Fibroblast of villous mesenchyme (primary cell): ENCODE data around the gene UTF1. TPM values are rescaled to one million over a fixed set of nuclear protein-coding genes. Genes with fewer than 3 reads are reported as not detected.

Experiments
- DNase-seq: peaks from one replicate; pipeline ENCODE4 v3.0.0-alpha.2; 2010; ENCODE audit warnings: low read depth
- H3K4me3 ChIP-seq: 2 replicates; pipeline ENCODE4 v1.5.1; 2011; ENCODE audit warnings: low read depth, mild to moderate bottlenecking, low read length
- CTCF ChIP-seq: IDR thresholded peaks from 2 replicates; pipeline ENCODE4 v1.5.1; 2012; ENCODE audit warnings: low read depth, mild to moderate bottlenecking, low read length; ENCODE audit not compliant: insufficient read depth
- total RNA-seq: library from RNA; depleted of rRNA; stranded (reverse); fragments of >200 nt; gene quantifications from 2 replicates; pipeline ENCODE4 v1.2.3, GENCODE V29; 2012

Gene UTF1
- total RNA-seq, 1 donor: not detected

DNA sequence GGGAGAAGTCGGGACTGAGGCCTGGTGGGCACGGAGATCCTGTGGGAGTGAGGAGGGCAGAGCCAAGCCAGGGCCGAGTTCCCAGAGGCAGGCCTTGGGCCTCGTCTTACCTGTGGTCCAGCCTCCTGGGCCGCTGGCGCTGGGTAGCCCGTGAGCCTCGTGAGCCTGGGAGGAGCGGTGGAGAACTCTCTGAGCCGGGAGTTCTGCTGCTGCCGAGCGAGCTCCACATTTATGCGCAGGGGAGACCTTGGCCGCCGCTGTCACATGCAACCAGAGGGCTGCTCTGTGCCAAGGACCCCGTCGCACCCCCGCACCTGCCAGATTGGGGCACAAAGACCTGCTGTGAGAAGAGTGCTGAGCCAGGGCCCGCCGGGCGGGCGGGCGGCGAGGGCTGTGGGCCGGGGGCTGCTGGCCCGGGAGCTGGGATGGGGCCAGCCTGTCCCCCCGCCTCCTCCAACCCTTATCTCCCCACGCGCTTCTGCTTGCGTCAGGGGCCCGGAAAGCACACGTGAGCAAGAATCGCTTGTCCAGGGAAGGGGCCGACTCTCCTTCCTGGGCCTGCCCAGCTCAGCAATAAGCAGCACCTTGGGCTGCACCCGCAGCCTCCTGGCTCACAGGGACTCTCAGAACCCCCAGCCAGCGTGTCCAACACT is 17.8 kb downstream of the UTF1 start:
- no peak for DNase-seq
- TF ChIP-seq CTCF: no peak
- no peak overlapping the region for H3K4me3 ChIP-seq

GRCh38 chr10:133248334-133248715 is 18.3 kb downstream of the UTF1 start:
- no peak for TF ChIP-seq CTCF
- no peak for DNase-seq
- no peak overlapping the region for H3K4me3 ChIP-seq

- DNase-seq: no peak
- H3K4me3 ChIP-seq: no peak overlapping the region
- no peak for TF ChIP-seq CTCF
These were observed 19.2 kb downstream of the UTF1 start for GRCh38 chr10:133249094-133249780.

GRCh38 chr10:133249975-133250754 is 20.1 kb downstream of the UTF1 start:
- H3K4me3 ChIP-seq: no peak overlapping the region
- no peak for TF ChIP-seq CTCF
- peak; percentile 9 for DNase-seq

GRCh38 chr10:133251388-133252222 is 21.6 kb downstream of the UTF1 start:
- no peak for DNase-seq
- TF ChIP-seq CTCF: no peak
- H3K4me3 ChIP-seq: no peak overlapping the region

DNA sequence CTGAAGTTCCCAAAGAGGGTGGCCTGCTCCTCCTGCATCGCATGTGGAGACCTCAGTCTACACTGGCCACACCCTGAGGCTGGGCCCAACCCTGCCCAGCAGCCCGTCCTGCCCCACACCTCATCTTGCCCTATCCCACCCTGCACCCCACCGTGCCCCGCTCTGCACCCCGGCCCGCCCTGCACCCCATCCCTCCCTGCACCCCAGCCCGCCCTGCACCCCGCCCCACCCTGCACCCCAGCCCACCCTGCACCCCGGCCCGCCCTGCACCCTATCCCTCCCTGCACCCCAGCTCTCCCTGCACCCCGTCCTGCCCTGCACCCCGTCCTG is 22.2 kb downstream of the UTF1 start:
- no peak for TF ChIP-seq CTCF
- no peak overlapping the region for H3K4me3 ChIP-seq

More for the DNA sequence above, 22.2 kb downstream of the UTF1 start:
- DNase-seq: no peak
